Measurements from ENCODE around the gene CRX. TPM values are rescaled to one million over a fixed set of nuclear protein-coding genes. Genes with fewer than 3 reads are reported as not detected.

CRX gene
- total and polyA plus RNA-seq, 7 donors, result 0.01 TPM; not detected in 6

DNA sequence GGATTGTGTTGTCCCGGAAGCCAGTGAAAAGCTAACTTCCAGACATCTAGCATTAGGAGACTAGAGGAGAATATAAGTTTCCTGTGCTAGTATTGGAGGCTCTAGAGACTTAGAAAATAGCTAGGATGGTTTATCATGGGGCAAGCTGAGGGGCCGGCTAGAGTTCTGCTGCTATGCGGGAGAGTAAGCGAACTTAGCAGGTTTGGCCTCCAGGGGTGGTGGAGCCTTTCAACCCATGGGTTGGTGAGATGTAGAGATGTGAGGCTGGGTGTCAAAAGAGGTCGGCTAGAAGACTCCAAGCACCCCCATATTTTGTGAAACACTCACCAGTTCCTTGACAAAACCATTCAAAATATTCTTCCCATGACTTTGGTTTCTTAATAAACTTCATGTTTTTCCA, 60.0 kb downstream of the CRX start:
- ATAC-seq (no peak), DNase-seq (no peak)
- H3K4me3 ChIP-seq, result no peak overlapping the region
- H3K9me3 ChIP-seq, result no peaks in the 10 kb centered on the region
- TF ChIP-seq, protein P1, sequence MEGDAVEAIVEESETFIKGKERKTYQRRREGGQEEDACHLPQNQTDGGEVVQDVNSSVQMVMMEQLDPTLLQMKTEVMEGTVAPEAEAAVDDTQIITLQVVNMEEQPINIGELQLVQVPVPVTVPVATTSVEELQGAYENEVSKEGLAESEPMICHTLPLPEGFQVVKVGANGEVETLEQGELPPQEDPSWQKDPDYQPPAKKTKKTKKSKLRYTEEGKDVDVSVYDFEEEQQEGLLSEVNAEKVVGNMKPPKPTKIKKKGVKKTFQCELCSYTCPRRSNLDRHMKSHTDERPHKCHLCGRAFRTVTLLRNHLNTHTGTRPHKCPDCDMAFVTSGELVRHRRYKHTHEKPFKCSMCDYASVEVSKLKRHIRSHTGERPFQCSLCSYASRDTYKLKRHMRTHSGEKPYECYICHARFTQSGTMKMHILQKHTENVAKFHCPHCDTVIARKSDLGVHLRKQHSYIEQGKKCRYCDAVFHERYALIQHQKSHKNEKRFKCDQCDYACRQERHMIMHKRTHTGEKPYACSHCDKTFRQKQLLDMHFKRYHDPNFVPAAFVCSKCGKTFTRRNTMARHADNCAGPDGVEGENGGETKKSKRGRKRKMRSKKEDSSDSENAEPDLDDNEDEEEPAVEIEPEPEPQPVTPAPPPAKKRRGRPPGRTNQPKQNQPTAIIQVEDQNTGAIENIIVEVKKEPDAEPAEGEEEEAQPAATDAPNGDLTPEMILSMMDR (IDR thresholded peaks at IDR 0.05), result no peak
- no peak overlapping the region for H3K27ac ChIP-seq
- WGBS, 3 donors, result 57 to 68% (median 68%) methylated on average over 5 of the region's 5 CpGs
- intact Hi-C loops (cut with DNase I), result no loop called here
- H3K36me3 ChIP-seq (ENCODE audit: insufficient read depth in 1 of 2, low read depth in 1 of 2), result no peaks in the 10 kb centered on the region
- H3K27me3 ChIP-seq (ENCODE audit: insufficient read depth in 3 of 3, low read length in 2 of 3), result no peaks in the 10 kb centered on the region
- no peaks in the 10 kb centered on the region for H3K4me1 ChIP-seq

- WGBS, 3 donors, result 56 to 81% (median 76%) methylated on average over 3 of the region's 3 CpGs
- intact Hi-C loops (cut with DNase I), result no loop called here
- H3K36me3 ChIP-seq (ENCODE audit: insufficient read depth in 1 of 2, low read depth in 1 of 2), result no peaks in the 10 kb centered on the region
- TF ChIP-seq, protein P1 (IDR thresholded peaks at IDR 0.05), result no peak
- H3K27ac ChIP-seq, result no peak overlapping the region
- H3K27me3 ChIP-seq (ENCODE audit: insufficient read depth in 3 of 3, low read length in 2 of 3), result no peaks in the 10 kb centered on the region
- no peaks in the 10 kb centered on the region for H3K4me1 ChIP-seq
- H3K4me3 ChIP-seq, result no peak overlapping the region
- DNase-seq (no peak), ATAC-seq (no peak)
- H3K9me3 ChIP-seq, result no peaks in the 10 kb centered on the region
Observed at GRCh38 chr19:47882890-47883289, 61.2 kb downstream of the CRX start.

- WGBS, 3 donors, result 48 to 65% (median 61%) methylated on average over 5 of the region's 5 CpGs
- TF ChIP-seq, protein P1 (IDR thresholded peaks at IDR 0.05), result no peak
- intact Hi-C loops (cut with DNase I), result no loop called here
Observed at GRCh38 chr19:47885067-47885463, 63.3 kb downstream of the CRX start.

DNA sequence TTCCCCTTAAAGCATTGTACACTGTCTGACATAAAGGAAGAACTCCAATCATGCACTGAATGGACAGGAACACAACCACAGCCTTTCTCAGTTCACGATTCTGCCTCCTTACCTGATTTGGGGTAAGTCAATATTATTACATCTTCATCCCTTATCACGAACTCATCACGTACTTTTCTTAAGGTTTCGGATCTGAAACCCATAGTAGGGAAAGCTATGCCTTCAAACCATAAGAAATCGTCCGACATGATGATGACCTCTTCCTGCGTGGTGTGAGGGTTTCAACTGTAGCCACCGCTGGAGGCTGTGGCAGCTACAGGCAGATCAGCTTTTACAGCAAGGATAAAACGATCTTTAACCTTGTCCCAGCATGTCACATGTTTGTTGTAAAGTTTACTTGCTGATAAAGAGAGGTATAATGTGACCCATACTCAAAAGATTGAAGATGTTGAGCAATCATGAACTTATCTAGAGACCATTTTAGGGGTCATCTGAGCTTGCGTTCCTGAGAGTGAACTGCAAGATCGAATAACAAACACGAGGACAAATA, 64.3 kb downstream of the CRX start, which contains the start of gene SULT2A1:
Gene SULT2A1 (minus strand): TSS at position 306 of the 550 bp plus-strand sequence. CDS start 58 bp downstream, at position 248.
- no peak within 1 kb of the TSS for H3K27ac ChIP-seq
- WGBS, 3 donors, result 56 to 58% (median 57%) methylated on average over 12 of the region's 12 CpGs
- no peak within 1 kb of the TSS for H3K4me3 ChIP-seq
- no peaks in the 10 kb centered on the region for H3K9me3 ChIP-seq
- DNase-seq (no peak), ATAC-seq (no peak)
- TF ChIP-seq, protein P1 (IDR thresholded peaks at IDR 0.05), result no peak
- H3K27me3 ChIP-seq (ENCODE audit: insufficient read depth in 3 of 3, low read length in 2 of 3), result no peaks in the 10 kb centered on the region
- no peaks in the 10 kb centered on the region for H3K36me3 ChIP-seq (ENCODE audit: insufficient read depth in 1 of 2, low read depth in 1 of 2)
- intact Hi-C loops (cut with DNase I), result no loop called here
- no peaks in the 10 kb centered on the region for H3K4me1 ChIP-seq

More at GRCh38 chr19:47885067-47885463, 63.3 kb downstream of the CRX start:
- DNase-seq, result no peak
- H3K9me3 ChIP-seq, result no peaks in the 10 kb centered on the region
- H3K27ac ChIP-seq, result no peak overlapping the region
- no peak for ATAC-seq
- H3K4me1 ChIP-seq, result no peaks in the 10 kb centered on the region
- H3K36me3 ChIP-seq (ENCODE audit: insufficient read depth in 1 of 2, low read depth in 1 of 2), result no peaks in the 10 kb centered on the region
- no peaks in the 10 kb centered on the region for H3K27me3 ChIP-seq (ENCODE audit: insufficient read depth in 3 of 3, low read length in 2 of 3)
- H3K4me3 ChIP-seq, result no peak overlapping the region
